Neural progenitor cell (in vitro differentiated cells): ENCODE data around the gene ARHGAP23.

Source experiments
- EZH2 ChIP-seq: fragments of 200-600 bp; sonication (generic); IDR thresholded peaks from 2 replicates; pipeline ENCODE4 v1.6.1; 2017; ENCODE audit warnings: antibody characterized with exemption, mild to moderate bottlenecking, moderate library complexity
- EZH2phosphoT487 ChIP-seq: fragments of 200-600 bp; sonication (generic); IDR thresholded peaks from 2 replicates; pipeline ENCODE4 v1.6.1; 2017; ENCODE audit warnings: antibody characterized with exemption
- TF ChIP-seq, protein P1 (sequence below): fragments of 200-600 bp; sonication (generic); IDR thresholded peaks from 2 replicates; pipeline ENCODE4 v1.5.1; 2017; ENCODE audit warnings: antibody characterized with exemption, mild to moderate bottlenecking

DNA sequence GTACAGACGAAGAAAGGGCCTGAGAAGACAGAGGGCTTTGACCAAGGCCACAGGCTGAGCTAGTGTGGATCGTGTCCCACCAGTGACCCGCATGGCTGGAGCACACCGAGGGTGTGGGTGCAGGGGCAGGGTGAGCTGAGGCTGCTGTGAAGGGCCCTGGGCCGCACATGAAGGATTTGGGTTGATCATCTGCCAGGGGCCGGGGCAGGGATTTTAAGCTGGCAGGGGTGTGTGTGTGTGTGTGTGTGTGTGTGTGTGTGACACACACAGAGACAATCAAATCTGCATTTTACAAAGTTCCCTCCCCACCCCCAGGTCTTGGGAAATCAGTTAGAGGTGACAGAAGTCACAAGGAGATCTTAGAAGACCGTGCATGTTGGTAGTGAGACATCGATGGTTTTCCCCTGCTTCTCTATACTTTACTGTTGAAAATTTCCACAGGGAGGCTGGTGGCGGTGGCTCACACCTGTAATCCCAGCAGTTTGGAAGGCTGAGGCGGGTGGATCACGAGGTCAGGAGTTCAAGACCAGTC lies 112.3 kb downstream of the ARHGAP23 start:
- TF ChIP-seq, protein P1, sequence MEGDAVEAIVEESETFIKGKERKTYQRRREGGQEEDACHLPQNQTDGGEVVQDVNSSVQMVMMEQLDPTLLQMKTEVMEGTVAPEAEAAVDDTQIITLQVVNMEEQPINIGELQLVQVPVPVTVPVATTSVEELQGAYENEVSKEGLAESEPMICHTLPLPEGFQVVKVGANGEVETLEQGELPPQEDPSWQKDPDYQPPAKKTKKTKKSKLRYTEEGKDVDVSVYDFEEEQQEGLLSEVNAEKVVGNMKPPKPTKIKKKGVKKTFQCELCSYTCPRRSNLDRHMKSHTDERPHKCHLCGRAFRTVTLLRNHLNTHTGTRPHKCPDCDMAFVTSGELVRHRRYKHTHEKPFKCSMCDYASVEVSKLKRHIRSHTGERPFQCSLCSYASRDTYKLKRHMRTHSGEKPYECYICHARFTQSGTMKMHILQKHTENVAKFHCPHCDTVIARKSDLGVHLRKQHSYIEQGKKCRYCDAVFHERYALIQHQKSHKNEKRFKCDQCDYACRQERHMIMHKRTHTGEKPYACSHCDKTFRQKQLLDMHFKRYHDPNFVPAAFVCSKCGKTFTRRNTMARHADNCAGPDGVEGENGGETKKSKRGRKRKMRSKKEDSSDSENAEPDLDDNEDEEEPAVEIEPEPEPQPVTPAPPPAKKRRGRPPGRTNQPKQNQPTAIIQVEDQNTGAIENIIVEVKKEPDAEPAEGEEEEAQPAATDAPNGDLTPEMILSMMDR, result no peak
- no peak for TF ChIP-seq EZH2
- no peak for TF ChIP-seq EZH2phosphoT487
